Measurements from ENCODE around the gene GJB2. TPM values are rescaled to one million over a fixed set of nuclear protein-coding genes. Genes with fewer than 3 reads are reported as not detected.

GJB2 gene
- polyA plus RNA-seq, 1 donor (not counting 4 experiments of a cell fraction or from before 2014, with no cell fraction given), result 374 TPM

- Histone ChIP-seq H3K4me3 (ENCODE audit: control insufficient read depth in 2 of 3, extremely low read depth in 1 of 3, insufficient read depth in 2 of 3, low read depth in 1 of 3, low read length in 3 of 3) (peak within 1 kb of the TSS; percentile 31 to 65 (median 45)), H3K9me1 (ENCODE audit: control insufficient read depth, extremely low read depth, insufficient read depth, low read length) (no peaks in the 10 kb centered on the region), H3K79me2 (ENCODE audit: control insufficient read depth, insufficient read depth, low read length) (no peaks in the 10 kb centered on the region), H3K36me3 (ENCODE audit: control insufficient read depth in 2 of 2, extremely low read depth in 1 of 2, insufficient read depth in 2 of 2, low read length in 2 of 2) (no peaks in the 10 kb centered on the region), H2AFZ (ENCODE audit: control insufficient read depth, low read length) (peak within 1 kb of the TSS; percentile 8), H4K20me1 (ENCODE audit: control insufficient read depth, extremely low read depth, insufficient read depth, low read length) (no peaks in the 10 kb centered on the region), H3K27ac (ENCODE audit: control insufficient read depth, insufficient read depth, low read length) (no peak within 1 kb of the TSS), H3K4me2 (ENCODE audit: control insufficient read depth, extremely low read depth, insufficient read depth, low read depth, low read length) (peak within 1 kb of the TSS; percentile 70), H3K4me1 (ENCODE audit: control insufficient read depth, extremely low read depth, insufficient read depth, low read length) (peaks cover 6% of the 10 kb centered on the region), H3K9me3 (ENCODE audit: control insufficient read depth, low read depth, low read length) (no peaks in the 10 kb centered on the region), H3K27me3 (ENCODE audit: control insufficient read depth, extremely low read depth, insufficient read depth, low read length) (peaks cover 4% of the 10 kb centered on the region), H3K9ac (ENCODE audit: control insufficient read depth, extremely low read depth, insufficient read depth, low read length) (peak within 1 kb of the TSS; percentile 57)
- TF ChIP-seq EZH2 (IDR thresholded peaks at IDR 0.05; ENCODE audit: low read length) (peak; percentile 66), CTCF (optimal IDR thresholded peaks at IDR 0.05 in 1 of 3, IDR thresholded peaks at IDR 0.05 in 1 of 3, conservative IDR thresholded peaks at IDR 0.05 in 1 of 3; ENCODE audit: extremely low read depth in 1 of 3, insufficient read depth in 2 of 3, low read length in 3 of 3) (peak in 1 of 3 experiments; percentile 42)
- FAIRE-seq (no peak), DNase-seq (ENCODE audit: low read depth, low spot score) (no peak)
- dilution Hi-C loops (cut with MboI; ENCODE audit: extremely low pct_ligation_motif_present, low sequenced_read_pairs), result no loop called here
Measured at GRCh38 chr13:20231839-20232555, 39.3 kb upstream of the GJB2 start, which contains the start of gene GJB6. TSS of gene GJB6 (minus strand) at chr13:20232319. CDS start at chr13:20223480, 8,839 bp downstream.

- Histone ChIP-seq H4K20me1 (ENCODE audit: control insufficient read depth, extremely low read depth, insufficient read depth, low read length) (no peaks in the 10 kb centered on the region), H3K27ac (ENCODE audit: control insufficient read depth, insufficient read depth, low read length) (no peak overlapping the region), H3K27me3 (ENCODE audit: control insufficient read depth, extremely low read depth, insufficient read depth, low read length) (peaks cover 4% of the 10 kb centered on the region), H3K9me3 (ENCODE audit: control insufficient read depth, low read depth, low read length) (no peaks in the 10 kb centered on the region), H3K4me2 (ENCODE audit: control insufficient read depth, extremely low read depth, insufficient read depth, low read depth, low read length) (peak overlapping the region; percentile 70), H3K4me3 (ENCODE audit: control insufficient read depth in 2 of 3, extremely low read depth in 1 of 3, insufficient read depth in 2 of 3, low read depth in 1 of 3, low read length in 3 of 3) (peak overlapping the region; percentile 31 to 65 (median 45)), H3K36me3 (ENCODE audit: control insufficient read depth in 2 of 2, extremely low read depth in 1 of 2, insufficient read depth in 2 of 2, low read length in 2 of 2) (no peaks in the 10 kb centered on the region), H3K9me1 (ENCODE audit: control insufficient read depth, extremely low read depth, insufficient read depth, low read length) (no peaks in the 10 kb centered on the region), H3K4me1 (ENCODE audit: control insufficient read depth, extremely low read depth, insufficient read depth, low read length) (peaks cover 6% of the 10 kb centered on the region), H2AFZ (ENCODE audit: control insufficient read depth, low read length) (peak overlapping the region; percentile 8), H3K79me2 (ENCODE audit: control insufficient read depth, insufficient read depth, low read length) (no peaks in the 10 kb centered on the region), H3K9ac (ENCODE audit: control insufficient read depth, extremely low read depth, insufficient read depth, low read length) (peak overlapping the region; percentile 57)
- TF ChIP-seq EZH2 (IDR thresholded peaks at IDR 0.05; ENCODE audit: low read length) (no peak), CTCF (optimal IDR thresholded peaks at IDR 0.05 in 1 of 3, IDR thresholded peaks at IDR 0.05 in 1 of 3, conservative IDR thresholded peaks at IDR 0.05 in 1 of 3; ENCODE audit: extremely low read depth in 1 of 3, insufficient read depth in 2 of 3, low read length in 3 of 3) (no peak)
- dilution Hi-C loops (cut with MboI; ENCODE audit: extremely low pct_ligation_motif_present, low sequenced_read_pairs), result no loop called here
- DNase-seq (ENCODE audit: low read depth, low spot score) (no peak), FAIRE-seq (no peak)
Measured at GRCh38 chr13:20230913-20231838, 38.4 kb upstream of the GJB2 start.
